ENCODE data around the gene PROZ. TPM values are rescaled to one million over a fixed set of nuclear protein-coding genes. Genes with fewer than 3 reads are reported as not detected.

PROZ gene
- total RNA-seq, 1 donor: not detected

- Histone ChIP-seq H3K9me3 (ENCODE audit: low read depth, low read length) (no peaks in the 10 kb centered on the region), H3K27ac (ENCODE audit: low read depth, low read length) (peak overlapping the region; percentile 65), H3K4me2 (ENCODE audit: insufficient read depth, low read length) (peak overlapping the region; percentile 98), H3K27me3 (ENCODE audit: insufficient read depth, low read length) (peaks cover 3% of the 10 kb centered on the region), H3K4me3 (ENCODE audit: insufficient read depth, low read length) (peak overlapping the region; percentile 73), H2AFZ (ENCODE audit: low read length) (peak overlapping the region; percentile 94), H4K20me1 (ENCODE audit: insufficient read depth, low read length) (no peaks in the 10 kb centered on the region), H3K4me1 (ENCODE audit: insufficient read depth, low read length) (peaks cover 16% of the 10 kb centered on the region), H3K79me2 (ENCODE audit: insufficient read depth, low read length) (no peaks in the 10 kb centered on the region), H3K36me3 (ENCODE audit: insufficient read depth, low read length) (no peaks in the 10 kb centered on the region)
- DNase-seq (ENCODE audit: insufficient read length, low spot score, missing footprints): peak; percentile 58
- TF ChIP-seq CTCF (IDR thresholded peaks at IDR 0.05; ENCODE audit: extremely low read depth, low read depth, low read length): no peak
Observed at GRCh38 chr13:113152984-113153809, 5.3 kb upstream of the PROZ start.

- Histone ChIP-seq H3K4me1 (ENCODE audit: insufficient read depth, low read length) (peaks cover 16% of the 10 kb centered on the region), H3K27ac (ENCODE audit: low read depth, low read length) (peak overlapping the region; percentile 65)
- DNase-seq (ENCODE audit: insufficient read length, low spot score, missing footprints): peak; percentile 98
Observed at GRCh38 chr13:113153810-113154748, 4.4 kb upstream of the PROZ start.

GRCh38 chr13:113155201-113155600, 3.2 kb upstream of the PROZ start:
- Histone ChIP-seq H3K4me1 (ENCODE audit: insufficient read depth, low read length) (peaks cover 16% of the 10 kb centered on the region), H3K4me2 (ENCODE audit: insufficient read depth, low read length) (no peak overlapping the region), H3K27me3 (ENCODE audit: insufficient read depth, low read length) (peaks cover 3% of the 10 kb centered on the region), H3K4me3 (ENCODE audit: insufficient read depth, low read length) (no peak overlapping the region), H3K27ac (ENCODE audit: low read depth, low read length) (no peak overlapping the region), H3K79me2 (ENCODE audit: insufficient read depth, low read length) (no peaks in the 10 kb centered on the region), H3K9me3 (ENCODE audit: low read depth, low read length) (no peaks in the 10 kb centered on the region), H2AFZ (ENCODE audit: low read length) (peak overlapping the region; percentile 81), H4K20me1 (ENCODE audit: insufficient read depth, low read length) (no peaks in the 10 kb centered on the region), H3K36me3 (ENCODE audit: insufficient read depth, low read length) (no peaks in the 10 kb centered on the region)
- DNase-seq (ENCODE audit: insufficient read length, low spot score, missing footprints): no peak
- no peak for TF ChIP-seq CTCF (IDR thresholded peaks at IDR 0.05; ENCODE audit: extremely low read depth, low read depth, low read length)

More at GRCh38 chr13:113153810-113154748, 4.4 kb upstream of the PROZ start:
- Histone ChIP-seq H3K4me2 (ENCODE audit: insufficient read depth, low read length) (peak overlapping the region; percentile 98), H3K27me3 (ENCODE audit: insufficient read depth, low read length) (peaks cover 3% of the 10 kb centered on the region), H4K20me1 (ENCODE audit: insufficient read depth, low read length) (no peaks in the 10 kb centered on the region), H3K79me2 (ENCODE audit: insufficient read depth, low read length) (no peaks in the 10 kb centered on the region), H2AFZ (ENCODE audit: low read length) (peak overlapping the region; percentile 94), H3K36me3 (ENCODE audit: insufficient read depth, low read length) (no peaks in the 10 kb centered on the region), H3K4me3 (ENCODE audit: insufficient read depth, low read length) (peak overlapping the region; percentile 73), H3K9me3 (ENCODE audit: low read depth, low read length) (no peaks in the 10 kb centered on the region)
- no peak for TF ChIP-seq CTCF (IDR thresholded peaks at IDR 0.05; ENCODE audit: extremely low read depth, low read depth, low read length)

All from osteoblast (primary cell).